Measurements from ENCODE around the gene TEP1. TPM values are rescaled to one million over a fixed set of nuclear protein-coding genes. Genes with fewer than 3 reads are reported as not detected.

The TEP1 gene
- total RNA-seq, 1 donor from 2014 or later, result 38.0 TPM

DNA sequence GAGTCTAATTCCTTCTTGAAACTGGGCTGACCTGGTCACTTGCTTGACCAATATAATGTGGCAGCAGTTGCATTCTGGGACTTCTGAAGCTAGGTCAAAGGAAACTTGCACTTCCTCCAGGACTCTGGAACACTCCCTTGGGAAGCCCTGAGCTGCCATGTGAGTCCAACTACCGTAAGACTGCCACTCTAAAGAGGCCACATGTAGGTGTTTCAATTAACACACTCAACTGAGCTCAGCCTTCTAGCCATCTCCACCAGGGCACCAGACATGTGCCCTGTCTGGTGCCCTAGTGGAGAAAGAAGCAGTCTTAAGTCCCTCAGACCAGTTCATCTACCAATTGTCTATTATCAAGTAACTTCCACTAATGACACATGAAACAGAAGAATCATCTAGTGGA, 6.1 kb upstream of the TEP1 start:
- Mint-ChIP-seq H3K4me3 (ENCODE audit: unreplicated experiment) (no peak overlapping the region), H3K27ac (ENCODE audit: unreplicated experiment) (no peak overlapping the region), H3K36me3 (ENCODE audit: unreplicated experiment) (no peaks in the 10 kb centered on the region), H3K9me3 (ENCODE audit: unreplicated experiment) (no peaks in the 10 kb centered on the region), H3K4me1 (ENCODE audit: unreplicated experiment) (no peaks in the 10 kb centered on the region), H3K27me3 (ENCODE audit: unreplicated experiment) (no peaks in the 10 kb centered on the region)
- TF ChIP-seq, protein P1, sequence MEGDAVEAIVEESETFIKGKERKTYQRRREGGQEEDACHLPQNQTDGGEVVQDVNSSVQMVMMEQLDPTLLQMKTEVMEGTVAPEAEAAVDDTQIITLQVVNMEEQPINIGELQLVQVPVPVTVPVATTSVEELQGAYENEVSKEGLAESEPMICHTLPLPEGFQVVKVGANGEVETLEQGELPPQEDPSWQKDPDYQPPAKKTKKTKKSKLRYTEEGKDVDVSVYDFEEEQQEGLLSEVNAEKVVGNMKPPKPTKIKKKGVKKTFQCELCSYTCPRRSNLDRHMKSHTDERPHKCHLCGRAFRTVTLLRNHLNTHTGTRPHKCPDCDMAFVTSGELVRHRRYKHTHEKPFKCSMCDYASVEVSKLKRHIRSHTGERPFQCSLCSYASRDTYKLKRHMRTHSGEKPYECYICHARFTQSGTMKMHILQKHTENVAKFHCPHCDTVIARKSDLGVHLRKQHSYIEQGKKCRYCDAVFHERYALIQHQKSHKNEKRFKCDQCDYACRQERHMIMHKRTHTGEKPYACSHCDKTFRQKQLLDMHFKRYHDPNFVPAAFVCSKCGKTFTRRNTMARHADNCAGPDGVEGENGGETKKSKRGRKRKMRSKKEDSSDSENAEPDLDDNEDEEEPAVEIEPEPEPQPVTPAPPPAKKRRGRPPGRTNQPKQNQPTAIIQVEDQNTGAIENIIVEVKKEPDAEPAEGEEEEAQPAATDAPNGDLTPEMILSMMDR (IDR thresholded peaks at IDR 0.05), result no peak
- no peak for DNase-seq (ENCODE audit: extremely low spot score, unreplicated experiment)

GRCh38 chr14:20418501-20418909, 5.2 kb upstream of the TEP1 start:
- DNase-seq (ENCODE audit: extremely low spot score, unreplicated experiment), result no peak
- H3K27me3 Mint-ChIP-seq (ENCODE audit: unreplicated experiment), result no peaks in the 10 kb centered on the region
- H3K4me1 Mint-ChIP-seq (ENCODE audit: unreplicated experiment), result peaks cover 4% of the 10 kb centered on the region
- H3K9me3 Mint-ChIP-seq (ENCODE audit: unreplicated experiment), result no peaks in the 10 kb centered on the region
- no peaks in the 10 kb centered on the region for H3K36me3 Mint-ChIP-seq (ENCODE audit: unreplicated experiment)
- H3K27ac Mint-ChIP-seq (ENCODE audit: unreplicated experiment), result no peak overlapping the region
- H3K4me3 Mint-ChIP-seq (ENCODE audit: unreplicated experiment), result no peak overlapping the region
- TF ChIP-seq, protein P1 (IDR thresholded peaks at IDR 0.05), result no peak

- H3K9me3 Mint-ChIP-seq (ENCODE audit: unreplicated experiment), result no peaks in the 10 kb centered on the region
- no peak for DNase-seq (ENCODE audit: extremely low spot score, unreplicated experiment)
- TF ChIP-seq, protein P1 (IDR thresholded peaks at IDR 0.05), result no peak
- no peaks in the 10 kb centered on the region for H3K36me3 Mint-ChIP-seq (ENCODE audit: unreplicated experiment)
- H3K4me3 Mint-ChIP-seq (ENCODE audit: unreplicated experiment), result no peak overlapping the region
- no peak overlapping the region for H3K27ac Mint-ChIP-seq (ENCODE audit: unreplicated experiment)
- H3K4me1 Mint-ChIP-seq (ENCODE audit: unreplicated experiment), result peaks cover 7% of the 10 kb centered on the region
- H3K27me3 Mint-ChIP-seq (ENCODE audit: unreplicated experiment), result no peaks in the 10 kb centered on the region
Observed at GRCh38 chr14:20417250-20418186, 4.2 kb upstream of the TEP1 start.

DNA sequence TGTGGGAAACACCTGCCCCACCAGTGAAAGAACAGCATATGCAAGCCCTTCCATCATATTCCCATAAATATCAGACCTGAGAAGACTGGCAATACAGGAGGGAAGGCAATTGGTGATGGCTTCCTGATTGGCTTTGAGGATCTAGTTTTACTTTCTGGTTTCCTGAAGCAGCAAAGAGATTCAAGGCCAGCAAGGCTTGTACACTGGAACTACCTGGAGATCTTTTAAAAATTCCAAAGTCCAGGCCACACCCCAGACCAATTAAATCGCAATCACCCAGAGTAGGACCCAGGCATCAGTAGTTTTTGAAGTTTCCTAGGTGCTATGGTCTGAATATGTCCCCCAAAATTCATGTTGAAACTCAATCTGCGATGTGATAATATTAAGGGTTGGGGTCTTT, 2.9 kb upstream of the TEP1 start:
- H3K27ac Mint-ChIP-seq (ENCODE audit: unreplicated experiment), result no peak overlapping the region
- H3K4me3 Mint-ChIP-seq (ENCODE audit: unreplicated experiment), result no peak overlapping the region
- TF ChIP-seq, protein P1 (IDR thresholded peaks at IDR 0.05), result no peak
- H3K36me3 Mint-ChIP-seq (ENCODE audit: unreplicated experiment), result no peaks in the 10 kb centered on the region
- peaks cover 16% of the 10 kb centered on the region for H3K4me1 Mint-ChIP-seq (ENCODE audit: unreplicated experiment)
- no peaks in the 10 kb centered on the region for H3K27me3 Mint-ChIP-seq (ENCODE audit: unreplicated experiment)
- DNase-seq (ENCODE audit: extremely low spot score, unreplicated experiment), result no peak
- H3K9me3 Mint-ChIP-seq (ENCODE audit: unreplicated experiment), result no peaks in the 10 kb centered on the region

- peak overlapping the region; percentile 2 for H3K27ac Mint-ChIP-seq (ENCODE audit: unreplicated experiment)
- H3K4me1 Mint-ChIP-seq (ENCODE audit: unreplicated experiment), result peaks cover 19% of the 10 kb centered on the region
- H3K27me3 Mint-ChIP-seq (ENCODE audit: unreplicated experiment), result no peaks in the 10 kb centered on the region
- TF ChIP-seq, protein P1 (IDR thresholded peaks at IDR 0.05), result peak; percentile 62
- H3K4me3 Mint-ChIP-seq (ENCODE audit: unreplicated experiment), result no peak overlapping the region
- no peaks in the 10 kb centered on the region for H3K36me3 Mint-ChIP-seq (ENCODE audit: unreplicated experiment)
- DNase-seq (ENCODE audit: extremely low spot score, unreplicated experiment), result no peak
- no peaks in the 10 kb centered on the region for H3K9me3 Mint-ChIP-seq (ENCODE audit: unreplicated experiment)
Observed at GRCh38 chr14:20415782-20416206, 2.5 kb upstream of the TEP1 start.

Measured in osteocyte (in vitro differentiated cells).